Chondrocyte (in vitro differentiated cells): ENCODE results near the gene OR51B4. TPM values are rescaled to one million over a fixed set of nuclear protein-coding genes. Genes with fewer than 3 reads are reported as not detected.

ENCODE experiments used
- DNase-seq: peaks from one replicate; pipeline ENCODE4 v3.0.0; 2021; ENCODE audit warnings: mixed read lengths, low spot score
- H3K27ac Mint-ChIP-seq: one replicate; pipeline ENCODE4 v1.8.0; 2021; ENCODE audit warnings: mild to moderate bottlenecking, moderate library complexity, mixed read lengths; ENCODE audit not compliant: unreplicated experiment
- H3K27me3 Mint-ChIP-seq: 2 replicates; pipeline ENCODE4 v1.8.0; 2021; ENCODE audit warnings: low read depth, mixed read lengths
- H3K36me3 Mint-ChIP-seq: 2 replicates; pipeline ENCODE4 v1.8.0; 2021; ENCODE audit warnings: low read depth, mixed read lengths
- H3K4me1 Mint-ChIP-seq: 2 replicates; pipeline ENCODE4 v1.8.0; 2021; ENCODE audit warnings: low read depth, mild to moderate bottlenecking, mixed read lengths
- H3K4me3 Mint-ChIP-seq: one replicate; pipeline ENCODE4 v1.8.0; 2021; ENCODE audit warnings: mild to moderate bottlenecking, moderate library complexity, mixed read lengths; ENCODE audit not compliant: unreplicated experiment
- H3K9me3 Mint-ChIP-seq: 2 replicates; pipeline ENCODE4 v1.8.0; 2021; ENCODE audit warnings: low read depth, mixed read lengths
- total RNA-seq: library from RNA; stranded (reverse); gene quantifications from 3 replicates; pipeline ENCODE4 v1.2.1, GENCODE V29; 2021
- TF ChIP-seq, protein P1 (sequence below): fragments of 200-600 bp; sonication (generic); IDR thresholded peaks from 2 replicates; pipeline ENCODE4 v1.5.0; 2021; ENCODE audit warnings: antibody characterized with exemption, mild to moderate bottlenecking, moderate library complexity

Gene OR51B4
- total RNA-seq, 1 donor from 2014 or later, result not detected

DNA sequence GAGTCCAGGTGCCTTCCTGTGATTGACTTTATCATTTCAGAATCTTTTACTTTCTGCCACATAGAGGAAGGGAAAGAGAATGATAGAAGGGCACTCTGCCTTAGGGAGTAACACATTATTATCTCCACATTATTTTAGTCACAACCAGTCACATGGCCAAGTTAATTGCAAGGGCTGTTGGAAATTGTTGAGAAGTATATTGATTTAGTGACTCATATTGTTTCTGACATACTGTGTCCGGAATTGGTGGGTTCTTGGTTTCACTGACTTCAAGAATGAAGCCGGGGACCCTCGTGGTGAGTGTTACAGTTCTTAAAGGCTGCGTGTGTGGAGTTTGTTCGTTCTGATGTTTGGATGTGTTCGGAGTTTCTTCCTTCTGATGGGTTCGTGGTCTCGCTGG, 8.7 kb downstream of the OR51B4 start:
- Mint-ChIP-seq H3K4me3 (no peak overlapping the region), H3K36me3 (no peaks in the 10 kb centered on the region)

DNA sequence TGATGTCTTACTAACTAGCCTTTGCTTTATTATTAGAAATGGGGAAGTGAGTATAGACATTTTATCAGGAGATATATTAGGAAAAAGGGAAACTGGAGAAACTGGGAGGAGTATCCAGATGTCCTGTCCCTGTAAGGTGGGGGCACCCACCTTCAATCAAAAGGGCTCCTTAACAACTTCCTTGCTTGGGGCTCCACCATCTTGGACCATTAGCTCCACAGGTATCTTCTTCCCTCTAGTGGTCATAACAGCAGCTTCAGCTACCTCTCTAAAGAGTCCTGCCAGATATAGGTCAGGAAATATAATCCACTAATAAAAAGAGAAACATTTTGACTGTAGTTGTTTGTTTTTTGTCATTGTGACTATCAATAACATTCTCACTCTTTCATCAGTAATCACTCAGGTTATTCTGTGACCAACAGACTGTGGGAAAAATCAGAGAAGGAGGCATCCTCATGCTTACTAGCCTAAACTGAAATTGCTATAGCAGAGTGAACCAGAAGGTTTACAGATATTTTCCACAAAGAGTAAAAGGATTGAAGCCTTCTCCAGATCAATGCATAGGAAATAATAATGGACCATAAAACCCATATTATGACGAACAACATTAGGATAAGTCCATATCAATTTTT, 10.4 kb downstream of the OR51B4 start:
- TF ChIP-seq, protein P1, sequence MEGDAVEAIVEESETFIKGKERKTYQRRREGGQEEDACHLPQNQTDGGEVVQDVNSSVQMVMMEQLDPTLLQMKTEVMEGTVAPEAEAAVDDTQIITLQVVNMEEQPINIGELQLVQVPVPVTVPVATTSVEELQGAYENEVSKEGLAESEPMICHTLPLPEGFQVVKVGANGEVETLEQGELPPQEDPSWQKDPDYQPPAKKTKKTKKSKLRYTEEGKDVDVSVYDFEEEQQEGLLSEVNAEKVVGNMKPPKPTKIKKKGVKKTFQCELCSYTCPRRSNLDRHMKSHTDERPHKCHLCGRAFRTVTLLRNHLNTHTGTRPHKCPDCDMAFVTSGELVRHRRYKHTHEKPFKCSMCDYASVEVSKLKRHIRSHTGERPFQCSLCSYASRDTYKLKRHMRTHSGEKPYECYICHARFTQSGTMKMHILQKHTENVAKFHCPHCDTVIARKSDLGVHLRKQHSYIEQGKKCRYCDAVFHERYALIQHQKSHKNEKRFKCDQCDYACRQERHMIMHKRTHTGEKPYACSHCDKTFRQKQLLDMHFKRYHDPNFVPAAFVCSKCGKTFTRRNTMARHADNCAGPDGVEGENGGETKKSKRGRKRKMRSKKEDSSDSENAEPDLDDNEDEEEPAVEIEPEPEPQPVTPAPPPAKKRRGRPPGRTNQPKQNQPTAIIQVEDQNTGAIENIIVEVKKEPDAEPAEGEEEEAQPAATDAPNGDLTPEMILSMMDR, result peak; percentile 72
- no peak overlapping the region for H3K27ac Mint-ChIP-seq
- no peaks in the 10 kb centered on the region for H3K36me3 Mint-ChIP-seq
- H3K27me3 Mint-ChIP-seq, result peaks cover 2% of the 10 kb centered on the region
- no peak for DNase-seq
- H3K9me3 Mint-ChIP-seq, result no peaks in the 10 kb centered on the region
- no peak overlapping the region for H3K4me3 Mint-ChIP-seq
- H3K4me1 Mint-ChIP-seq, result no peaks in the 10 kb centered on the region

More for the DNA sequence above, 8.7 kb downstream of the OR51B4 start:
- TF ChIP-seq, protein P1, result no peak
- Mint-ChIP-seq H3K9me3 (no peaks in the 10 kb centered on the region), H3K27me3 (peaks cover 11% of the 10 kb centered on the region), H3K27ac (no peak overlapping the region), H3K4me1 (no peaks in the 10 kb centered on the region)
- DNase-seq, result no peak

DNA sequence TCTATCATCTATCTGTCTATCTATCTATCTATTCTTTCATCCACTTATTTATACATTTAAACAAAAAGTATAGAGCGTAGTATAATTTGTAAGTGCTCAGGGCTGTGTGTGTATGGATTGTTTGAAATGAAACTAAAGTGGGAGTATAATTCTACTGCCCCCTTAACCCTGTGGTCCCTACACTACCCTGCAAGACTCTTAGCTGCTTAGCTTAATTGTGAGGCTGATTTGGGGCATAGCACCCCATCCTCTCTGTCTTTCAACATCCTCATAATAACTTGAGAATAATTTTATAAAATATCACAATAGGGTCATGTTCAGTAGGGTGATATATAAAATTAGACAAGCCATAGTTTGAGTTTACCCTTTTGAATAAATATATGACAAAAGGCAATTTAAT, 11.6 kb downstream of the OR51B4 start:
- Mint-ChIP-seq H3K4me3 (no peak overlapping the region), H3K36me3 (no peaks in the 10 kb centered on the region), H3K27me3 (no peaks in the 10 kb centered on the region), H3K4me1 (no peaks in the 10 kb centered on the region), H3K9me3 (no peaks in the 10 kb centered on the region), H3K27ac (no peak overlapping the region)
- TF ChIP-seq, protein P1, result no peak
- DNase-seq, result no peak

DNA sequence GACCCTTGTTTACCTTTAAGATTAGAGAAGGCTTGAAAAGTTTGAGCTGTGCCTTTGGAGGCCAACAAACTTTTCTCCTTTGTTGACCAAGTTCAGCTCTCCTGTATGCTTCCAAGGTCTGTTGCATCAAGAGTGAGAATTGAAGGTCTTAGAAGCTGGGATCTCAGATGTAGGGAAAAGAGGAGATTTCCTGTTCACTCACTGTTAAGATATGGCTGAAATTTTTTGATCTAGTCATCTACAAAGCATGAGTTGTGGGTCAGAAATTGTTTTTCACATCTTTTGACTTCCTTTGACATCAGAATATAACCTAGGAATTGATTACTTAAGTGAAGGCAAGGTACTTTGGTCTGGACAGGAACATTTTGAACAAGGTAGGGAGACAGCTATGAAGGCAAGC, 12.1 kb downstream of the OR51B4 start:
- H3K9me3 Mint-ChIP-seq, result no peaks in the 10 kb centered on the region
- DNase-seq, result no peak
- no peaks in the 10 kb centered on the region for H3K36me3 Mint-ChIP-seq
- no peak overlapping the region for H3K27ac Mint-ChIP-seq
- H3K4me1 Mint-ChIP-seq, result no peaks in the 10 kb centered on the region
- H3K4me3 Mint-ChIP-seq, result no peak overlapping the region
- TF ChIP-seq, protein P1, result no peak
- H3K27me3 Mint-ChIP-seq, result no peaks in the 10 kb centered on the region

DNA sequence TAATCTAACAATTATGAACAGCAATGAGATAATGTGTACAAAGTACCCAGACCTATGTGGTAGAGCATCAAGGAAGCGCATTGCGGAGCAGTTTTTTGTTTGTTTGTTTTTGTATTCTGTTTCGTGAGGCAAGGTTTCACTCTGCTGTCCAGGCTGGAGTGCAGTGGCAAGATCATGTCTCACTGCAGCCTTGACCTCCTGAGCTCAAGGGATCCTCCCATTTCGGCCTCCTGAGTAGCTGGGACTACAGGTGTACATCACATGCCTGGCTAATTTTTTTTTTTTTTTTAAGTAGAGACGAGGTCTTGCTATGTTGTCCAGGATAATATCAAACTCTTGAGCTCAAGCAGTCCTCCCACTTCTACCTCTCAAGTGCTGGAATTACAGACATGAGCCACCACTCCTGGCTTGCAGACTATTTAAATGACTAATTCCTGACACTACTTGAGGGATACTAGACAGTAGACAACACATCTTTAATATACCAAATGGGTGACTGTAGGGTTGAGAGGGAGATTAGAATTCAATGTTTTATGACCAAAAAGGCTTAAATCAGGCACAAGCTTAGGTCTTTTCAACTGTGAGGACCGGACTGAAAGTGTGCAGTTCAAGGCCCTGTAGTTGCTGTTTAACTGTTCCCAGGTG, 12.7 kb downstream of the OR51B4 start:
- Mint-ChIP-seq H3K4me3 (no peak overlapping the region), H3K27me3 (no peaks in the 10 kb centered on the region), H3K9me3 (no peaks in the 10 kb centered on the region), H3K4me1 (no peaks in the 10 kb centered on the region), H3K27ac (no peak overlapping the region), H3K36me3 (no peaks in the 10 kb centered on the region)
- no peak for DNase-seq
- TF ChIP-seq, protein P1, result no peak
